Neural cell (in vitro differentiated cells): ENCODE results near the gene DCAF6. TPM values are rescaled to one million over a fixed set of nuclear protein-coding genes. Genes with fewer than 3 reads are reported as not detected.

Source experiments
- H2AFZ ChIP-seq: fragments of 200-600, 300-800 bp; sonication (generic), shearing (Covaris generic); 2 replicates; pipeline ENCODE4 v1.6.0; 2014; ENCODE audit warnings: low read depth, mild to moderate bottlenecking, antibody characterized with exemption, low read length, moderate library complexity
- H3F3A ChIP-seq: fragments of 200-600 bp; shearing (Covaris generic); 2 replicates; pipeline ENCODE4 v1.6.1; 2016; ENCODE audit warnings: mild to moderate bottlenecking, moderate library complexity, mixed read lengths, antibody characterized with exemption, low read length; ENCODE audit not compliant: insufficient read depth, poor library complexity, severe bottlenecking
- H3K27ac ChIP-seq: fragments of 200-600, 300-800 bp; sonication (generic), shearing (Covaris generic); 2 replicates; pipeline ENCODE4 v1.5.1; 2014; ENCODE audit warnings: mild to moderate bottlenecking, low read length, moderate library complexity
- H3K27me3 ChIP-seq: fragments of 300-800, 200-600 bp; sonication (generic), shearing (Covaris generic); 2 replicates; pipeline ENCODE4 v1.6.0; 2014; ENCODE audit warnings: mild to moderate bottlenecking, low read depth, low read length, moderate library complexity; ENCODE audit not compliant: insufficient read depth
- H3K36me3 ChIP-seq: fragments of 300-800, 200-600 bp; sonication (generic), shearing (Covaris generic); 2 replicates; pipeline ENCODE4 v1.5.1; 2014; ENCODE audit warnings: mild to moderate bottlenecking, antibody characterized with exemption, low read length, moderate library complexity; ENCODE audit not compliant: insufficient read depth
- H3K4me2 ChIP-seq: fragments of 300-800, 200-600 bp; sonication (generic), shearing (Covaris generic); 2 replicates; pipeline ENCODE4 v1.6.0; 2014; ENCODE audit warnings: mild to moderate bottlenecking, low read length
- H3K4me3 ChIP-seq: fragments of 300-800, 200-600 bp; sonication (generic), shearing (Covaris generic); 2 replicates; pipeline ENCODE4 v1.5.1; 2014; ENCODE audit warnings: mild to moderate bottlenecking, low read length, moderate library complexity
- H3K79me2 ChIP-seq: fragments of 200-600 bp; shearing (Covaris generic); replicated peaks from 2 replicates; pipeline ENCODE4 v1.6.0; 2014; ENCODE audit warnings: mild to moderate bottlenecking, low read length, moderate library complexity; ENCODE audit not compliant: insufficient read depth
- H3K9ac ChIP-seq: fragments of 300-800, 200-600 bp; sonication (generic), shearing (Covaris generic); 2 replicates; pipeline ENCODE4 v1.6.1; 2016; ENCODE audit warnings: mild to moderate bottlenecking, low read length, mixed read lengths
- H3K9me2 ChIP-seq: fragments of 200-600 bp; shearing (Covaris generic); 2 replicates; pipeline ENCODE4 v1.6.1; 2016; ENCODE audit warnings: mild to moderate bottlenecking, low read length, mixed read lengths; ENCODE audit not compliant: insufficient read depth
- H3K9me3 ChIP-seq: fragments of 200-600, 300-800 bp; sonication (generic), shearing (Covaris generic); 2 replicates; pipeline ENCODE4 v1.6.1; 2016; ENCODE audit warnings: mild to moderate bottlenecking, mixed run types, low read length, moderate library complexity, mixed read lengths
- H4K20me1 ChIP-seq: fragments of 200-600 bp; shearing (Covaris generic); 2 replicates; pipeline ENCODE4 v1.6.1; 2016; ENCODE audit warnings: mild to moderate bottlenecking, mixed run types; ENCODE audit not compliant: insufficient read depth
- EP300 ChIP-seq: fragments of 450-650 bp; conservative IDR thresholded peaks from 2 replicates; pipeline ENCODE4 v1.6.1; 2014; ENCODE audit warnings: antibody characterized with exemption, mild to moderate bottlenecking, moderate library complexity; ENCODE audit not compliant: poor library complexity, severe bottlenecking
- EZH2 ChIP-seq: fragments of 200-600, 300-800 bp; shearing (Covaris generic), sonication (generic); IDR thresholded peaks from 2 replicates; pipeline ENCODE4 v1.6.1; 2014; ENCODE audit warnings: antibody characterized with exemption, low read length, borderline replicate concordance, mild to moderate bottlenecking; ENCODE audit not compliant: insufficient read depth, poor library complexity, severe bottlenecking
- MXI1 ChIP-seq: fragments of 450-650 bp; conservative IDR thresholded peaks from 2 replicates; pipeline ENCODE4 v1.6.1; 2014; ENCODE audit warnings: antibody characterized with exemption, mild to moderate bottlenecking; ENCODE audit not compliant: poor library complexity, severe bottlenecking
- POLR2AphosphoS5 ChIP-seq: IDR thresholded peaks from 2 replicates; pipeline ENCODE4 v1.6.1; 2012
- RAD21 ChIP-seq: fragments of 450-650 bp; conservative IDR thresholded peaks from 2 replicates; pipeline ENCODE4 v1.6.1; 2014; ENCODE audit warnings: antibody characterized with exemption, mild to moderate bottlenecking, moderate library complexity
- SMC3 ChIP-seq: fragments of 450-650 bp; conservative IDR thresholded peaks from 2 replicates; pipeline ENCODE4 v1.6.1; 2014; ENCODE audit warnings: antibody characterized with exemption, mild to moderate bottlenecking, moderate library complexity; ENCODE audit not compliant: poor library complexity
- TAF1 ChIP-seq: IDR thresholded peaks from 2 replicates; pipeline ENCODE4 v1.6.1; 2012; ENCODE audit warnings: low read depth
- polyA plus RNA-seq: library from polyadenylated mRNA; depleted of rRNA; stranded (reverse); fragments of >200 nt; gene quantifications from 2 replicates; pipeline ENCODE4 v1.2.3, GENCODE V29; 2014
- TF ChIP-seq, protein P1 (sequence below): IDR thresholded peaks from 2 replicates; pipeline ENCODE4 v1.6.1; 2012; ENCODE audit warnings: borderline replicate concordance
- TF ChIP-seq, protein P2 (sequence below): fragments of 450-650 bp; IDR thresholded peaks from 2 replicates; pipeline ENCODE4 v1.5.1; 2014; ENCODE audit warnings: antibody characterized with exemption, mild to moderate bottlenecking, moderate library complexity; ENCODE audit not compliant: poor library complexity, severe bottlenecking

The DCAF6 gene
- polyA plus RNA-seq, 1 donor from 2014 or later, result 44.8 TPM

DNA sequence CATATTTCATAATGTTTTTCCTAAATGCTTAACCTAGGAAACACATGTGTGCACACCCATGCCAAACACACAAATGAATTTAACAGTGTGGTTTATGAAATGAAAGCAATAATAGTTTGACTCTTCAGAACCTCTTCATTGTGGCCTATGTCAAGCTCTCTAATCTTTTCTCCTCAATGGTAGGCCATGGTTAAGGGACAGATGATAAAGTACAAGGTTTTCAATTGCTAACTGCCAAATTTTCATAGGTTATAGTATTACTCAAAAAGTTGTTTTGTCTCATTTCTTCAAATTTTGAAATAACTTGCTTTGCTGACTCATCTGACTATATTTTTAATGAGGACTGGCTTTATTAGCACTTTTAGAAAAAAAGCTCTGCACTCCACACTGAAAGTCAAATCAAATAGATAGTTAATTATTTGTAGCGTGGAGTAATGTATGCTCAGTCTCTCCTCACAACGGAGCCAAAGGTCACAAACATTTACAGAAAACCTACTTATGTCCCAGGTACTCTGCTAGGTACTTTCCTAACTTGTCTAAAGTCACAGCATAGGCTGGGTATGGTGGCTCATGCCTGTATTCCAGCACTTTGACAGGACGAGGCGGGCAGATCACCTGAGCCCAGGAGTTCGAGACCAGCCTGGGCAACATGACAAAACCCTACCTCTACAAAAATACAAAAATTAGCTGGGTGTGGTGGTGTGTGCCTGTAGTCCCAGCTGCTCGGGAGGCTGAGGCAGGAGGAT lies 19.5 kb upstream of the DCAF6 start:
- H2AFZ ChIP-seq, result no peak overlapping the region
- no peaks in the 10 kb centered on the region for H4K20me1 ChIP-seq
- no peaks in the 10 kb centered on the region for H3F3A ChIP-seq
- H3K9me3 ChIP-seq, result no peaks in the 10 kb centered on the region
- peaks cover 5% of the 10 kb centered on the region for H3K36me3 ChIP-seq
- H3K27ac ChIP-seq, result no peak overlapping the region
- H3K9me2 ChIP-seq, result no peaks in the 10 kb centered on the region
- H3K79me2 ChIP-seq, result no peaks in the 10 kb centered on the region
- TF ChIP-seq EZH2 (no peak), EP300 (no peak), MXI1 (no peak), POLR2AphosphoS5 (no peak), RAD21 (no peak), TAF1 (no peak), SMC3 (no peak)
- TF ChIP-seq, protein P1, sequence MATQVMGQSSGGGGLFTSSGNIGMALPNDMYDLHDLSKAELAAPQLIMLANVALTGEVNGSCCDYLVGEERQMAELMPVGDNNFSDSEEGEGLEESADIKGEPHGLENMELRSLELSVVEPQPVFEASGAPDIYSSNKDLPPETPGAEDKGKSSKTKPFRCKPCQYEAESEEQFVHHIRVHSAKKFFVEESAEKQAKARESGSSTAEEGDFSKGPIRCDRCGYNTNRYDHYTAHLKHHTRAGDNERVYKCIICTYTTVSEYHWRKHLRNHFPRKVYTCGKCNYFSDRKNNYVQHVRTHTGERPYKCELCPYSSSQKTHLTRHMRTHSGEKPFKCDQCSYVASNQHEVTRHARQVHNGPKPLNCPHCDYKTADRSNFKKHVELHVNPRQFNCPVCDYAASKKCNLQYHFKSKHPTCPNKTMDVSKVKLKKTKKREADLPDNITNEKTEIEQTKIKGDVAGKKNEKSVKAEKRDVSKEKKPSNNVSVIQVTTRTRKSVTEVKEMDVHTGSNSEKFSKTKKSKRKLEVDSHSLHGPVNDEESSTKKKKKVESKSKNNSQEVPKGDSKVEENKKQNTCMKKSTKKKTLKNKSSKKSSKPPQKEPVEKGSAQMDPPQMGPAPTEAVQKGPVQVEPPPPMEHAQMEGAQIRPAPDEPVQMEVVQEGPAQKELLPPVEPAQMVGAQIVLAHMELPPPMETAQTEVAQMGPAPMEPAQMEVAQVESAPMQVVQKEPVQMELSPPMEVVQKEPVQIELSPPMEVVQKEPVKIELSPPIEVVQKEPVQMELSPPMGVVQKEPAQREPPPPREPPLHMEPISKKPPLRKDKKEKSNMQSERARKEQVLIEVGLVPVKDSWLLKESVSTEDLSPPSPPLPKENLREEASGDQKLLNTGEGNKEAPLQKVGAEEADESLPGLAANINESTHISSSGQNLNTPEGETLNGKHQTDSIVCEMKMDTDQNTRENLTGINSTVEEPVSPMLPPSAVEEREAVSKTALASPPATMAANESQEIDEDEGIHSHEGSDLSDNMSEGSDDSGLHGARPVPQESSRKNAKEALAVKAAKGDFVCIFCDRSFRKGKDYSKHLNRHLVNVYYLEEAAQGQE, result no peak
- TF ChIP-seq, protein P2, sequence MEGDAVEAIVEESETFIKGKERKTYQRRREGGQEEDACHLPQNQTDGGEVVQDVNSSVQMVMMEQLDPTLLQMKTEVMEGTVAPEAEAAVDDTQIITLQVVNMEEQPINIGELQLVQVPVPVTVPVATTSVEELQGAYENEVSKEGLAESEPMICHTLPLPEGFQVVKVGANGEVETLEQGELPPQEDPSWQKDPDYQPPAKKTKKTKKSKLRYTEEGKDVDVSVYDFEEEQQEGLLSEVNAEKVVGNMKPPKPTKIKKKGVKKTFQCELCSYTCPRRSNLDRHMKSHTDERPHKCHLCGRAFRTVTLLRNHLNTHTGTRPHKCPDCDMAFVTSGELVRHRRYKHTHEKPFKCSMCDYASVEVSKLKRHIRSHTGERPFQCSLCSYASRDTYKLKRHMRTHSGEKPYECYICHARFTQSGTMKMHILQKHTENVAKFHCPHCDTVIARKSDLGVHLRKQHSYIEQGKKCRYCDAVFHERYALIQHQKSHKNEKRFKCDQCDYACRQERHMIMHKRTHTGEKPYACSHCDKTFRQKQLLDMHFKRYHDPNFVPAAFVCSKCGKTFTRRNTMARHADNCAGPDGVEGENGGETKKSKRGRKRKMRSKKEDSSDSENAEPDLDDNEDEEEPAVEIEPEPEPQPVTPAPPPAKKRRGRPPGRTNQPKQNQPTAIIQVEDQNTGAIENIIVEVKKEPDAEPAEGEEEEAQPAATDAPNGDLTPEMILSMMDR, result no peak
- no peak overlapping the region for H3K9ac ChIP-seq
- H3K4me2 ChIP-seq, result no peak overlapping the region
- no peak overlapping the region for H3K4me3 ChIP-seq
- no peaks in the 10 kb centered on the region for H3K27me3 ChIP-seq

DNA sequence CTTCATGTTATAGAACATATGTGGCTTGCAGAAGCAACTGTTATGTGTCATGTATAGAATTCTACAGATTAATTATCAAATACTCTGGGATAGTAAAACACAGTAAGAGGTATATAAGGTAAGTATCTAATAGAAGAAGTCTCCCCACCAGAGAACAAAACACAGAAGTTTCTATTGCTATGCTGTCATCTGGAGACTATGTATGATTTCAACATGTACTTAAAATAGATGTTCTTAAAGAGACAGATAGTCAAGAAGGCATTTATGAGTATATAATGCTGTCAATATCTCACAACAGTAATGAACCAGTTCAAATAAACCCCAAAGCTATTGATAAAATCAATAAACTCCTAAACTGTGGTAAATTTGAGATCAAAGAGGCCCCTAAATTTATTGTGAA lies 14.5 kb upstream of the DCAF6 start:
- no peak overlapping the region for H3K4me2 ChIP-seq

More for the DNA sequence above, 14.5 kb upstream of the DCAF6 start:
- Histone ChIP-seq H3K9me2 (no peaks in the 10 kb centered on the region), H4K20me1 (no peaks in the 10 kb centered on the region), H3K27me3 (no peaks in the 10 kb centered on the region), H3K79me2 (peaks cover 3% of the 10 kb centered on the region), H3K36me3 (peaks cover 7% of the 10 kb centered on the region), H3F3A (no peaks in the 10 kb centered on the region), H3K9me3 (no peaks in the 10 kb centered on the region), H3K9ac (no peak overlapping the region), H3K27ac (no peak overlapping the region), H2AFZ (no peak overlapping the region), H3K4me3 (no peak overlapping the region)
- TF ChIP-seq SMC3 (no peak), MXI1 (no peak), POLR2AphosphoS5 (no peak), RAD21 (no peak), EZH2 (no peak), TAF1 (no peak), EP300 (no peak)
- TF ChIP-seq, protein P2, result no peak
- TF ChIP-seq, protein P1, result no peak
